ENCODE results near the gene KRT84. TPM values are rescaled to one million over a fixed set of nuclear protein-coding genes. Genes with fewer than 3 reads are reported as not detected.

The KRT84 gene
- total and polyA plus RNA-seq, 11 donors = not detected

- Histone ChIP-seq H3K36me3 (no peaks in the 10 kb centered on the region), H3K9me3 (no peaks in the 10 kb centered on the region), H3K4me1 (peaks cover 0 to 5% (median 0%) of the 10 kb centered on the region in 12 donors), H3K4me3 (no peak overlapping the region), H3K27me3 (peaks cover 0 to 14% (median 0%) of the 10 kb centered on the region in 9 donors), H3K27ac (peak overlapping the region in 1 of 12 donors; percentile 1)
- WGBS, 4 donors = 89 to 100% (median 93%) methylated on average over 2 of the region's 2 CpGs
- ATAC-seq (no peak), DNase-seq (no peak)
- intact Hi-C loops (cut with DNase I) = no loop called here
- TF ChIP-seq POLR2A (IDR thresholded peaks at IDR 0.05) = no peak
- no peak for TF ChIP-seq CTCF (IDR thresholded peaks at IDR 0.05)
Observed at GRCh38 chr12:52426034-52426433, 40.6 kb upstream of the KRT84 start.

- TF ChIP-seq CTCF (IDR thresholded peaks at IDR 0.05) = no peak
- TF ChIP-seq POLR2A (IDR thresholded peaks at IDR 0.05) = no peak
- intact Hi-C loops (cut with DNase I) = no loop called here
- Histone ChIP-seq H3K27ac (no peak overlapping the region), H3K36me3 (no peaks in the 10 kb centered on the region), H3K4me1 (peaks cover 0 to 5% (median 0%) of the 10 kb centered on the region in 12 donors), H3K27me3 (peaks cover 0 to 8% (median 0%) of the 10 kb centered on the region in 9 donors), H3K9me3 (no peaks in the 10 kb centered on the region), H3K4me3 (no peak overlapping the region)
- WGBS, 4 donors = 80 to 87% (median 85%) methylated on average over 5 of the region's 5 CpGs
- ATAC-seq (no peak), DNase-seq (no peak)
Observed at GRCh38 chr12:52425466-52425865, 40.0 kb upstream of the KRT84 start.

- ATAC-seq (peak in 1 of 4 donors; percentile 34), DNase-seq (no peak)
- H3K27ac ChIP-seq = peak overlapping the region in 2 of 12 donors; percentile 8 to 78
- H3K4me1 ChIP-seq = peaks cover 0 to 5% (median 0%) of the 10 kb centered on the region in 12 donors
- no peaks in the 10 kb centered on the region for H3K9me3 ChIP-seq
- intact Hi-C loops (cut with DNase I) = no loop called here
- 53 to 62% (median 58%) methylated on average over 10 to 11 of the region's 11 CpGs for WGBS, 4 donors
- H3K27me3 ChIP-seq = peaks cover 0 to 7% (median 0%) of the 10 kb centered on the region in 9 donors
- no peaks in the 10 kb centered on the region for H3K36me3 ChIP-seq
- TF ChIP-seq POLR2A (IDR thresholded peaks at IDR 0.05) (no peak), CTCF (IDR thresholded peaks at IDR 0.05) (no peak)
- no peak overlapping the region for H3K4me3 ChIP-seq
Observed at GRCh38 chr12:52423661-52424500, 38.4 kb upstream of the KRT84 start.

GRCh38 chr12:52423035-52423434 lies 37.6 kb upstream of the KRT84 start:
- no peaks in the 10 kb centered on the region for H3K36me3 ChIP-seq
- H3K27ac ChIP-seq = peak overlapping the region in 2 of 12 donors; percentile 8 to 78
- no peaks in the 10 kb centered on the region for H3K9me3 ChIP-seq
- ATAC-seq = no peak
- WGBS, 4 donors = 64 to 78% (median 66%) methylated on average over 6 of the region's 6 CpGs
- H3K4me3 ChIP-seq = no peak overlapping the region
- DNase-seq = no peak
- peaks cover 0 to 5% (median 0%) of the 10 kb centered on the region in 12 donors for H3K4me1 ChIP-seq
- TF ChIP-seq CTCF (IDR thresholded peaks at IDR 0.05) = no peak
- TF ChIP-seq POLR2A (IDR thresholded peaks at IDR 0.05) = no peak
- H3K27me3 ChIP-seq = peaks cover 0 to 7% (median 0%) of the 10 kb centered on the region in 9 donors
- intact Hi-C loops (cut with DNase I) = no loop called here
